ENCODE results near the gene ADAM19. TPM values are rescaled to one million over a fixed set of nuclear protein-coding genes. Genes with fewer than 3 reads are reported as not detected.
"Not testable (repeated sequence)": the region's sequence is repeated elsewhere in the genome, so short reads cannot be mapped to it uniquely, and the experiment has no call there.

The ADAM19 gene
- total RNA-seq, 4 donors from 2014 or later, result 1.1 to 47.9 (median 5.4) TPM

DNA sequence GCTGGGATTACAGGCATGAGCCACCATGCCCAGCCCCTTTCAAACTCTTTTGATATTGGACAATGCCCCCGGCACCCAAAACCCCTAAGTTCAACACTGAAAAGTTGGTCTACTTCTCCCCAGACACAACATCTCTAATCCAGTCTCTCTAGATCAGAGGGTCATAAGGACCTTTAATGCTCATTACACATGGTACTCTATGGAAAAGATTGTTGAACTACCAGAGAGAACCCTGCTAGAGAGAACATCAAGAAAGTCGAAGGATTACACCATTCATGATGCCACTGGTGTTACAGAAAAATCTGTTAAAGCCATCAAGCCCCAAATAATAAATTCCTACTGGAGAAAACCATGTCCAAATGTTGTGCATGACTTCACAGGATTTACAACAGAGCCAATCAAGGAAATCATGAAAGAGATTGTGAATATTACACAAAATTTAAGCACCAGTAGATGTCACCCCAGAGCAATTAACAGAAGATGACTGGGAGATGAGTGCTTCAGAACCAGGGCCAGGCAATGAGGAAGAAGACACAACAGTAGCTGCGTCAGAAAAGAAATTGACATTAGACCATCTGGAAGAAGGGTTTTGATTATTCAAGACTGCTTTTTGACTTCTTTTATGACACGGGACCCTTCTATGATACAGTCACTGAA, 143.9 kb downstream of the ADAM19 start:
- H3K27ac ChIP-seq, result no peak overlapping the region
- peak in 2 of 3 donors; percentile 31 to 55 for DNase-seq
- no peaks in the 10 kb centered on the region for H3K9me3 ChIP-seq
- no peaks in the 10 kb centered on the region for H3K27me3 ChIP-seq
- H3K4me3 ChIP-seq, result no peak overlapping the region
- TF ChIP-seq, protein P1, sequence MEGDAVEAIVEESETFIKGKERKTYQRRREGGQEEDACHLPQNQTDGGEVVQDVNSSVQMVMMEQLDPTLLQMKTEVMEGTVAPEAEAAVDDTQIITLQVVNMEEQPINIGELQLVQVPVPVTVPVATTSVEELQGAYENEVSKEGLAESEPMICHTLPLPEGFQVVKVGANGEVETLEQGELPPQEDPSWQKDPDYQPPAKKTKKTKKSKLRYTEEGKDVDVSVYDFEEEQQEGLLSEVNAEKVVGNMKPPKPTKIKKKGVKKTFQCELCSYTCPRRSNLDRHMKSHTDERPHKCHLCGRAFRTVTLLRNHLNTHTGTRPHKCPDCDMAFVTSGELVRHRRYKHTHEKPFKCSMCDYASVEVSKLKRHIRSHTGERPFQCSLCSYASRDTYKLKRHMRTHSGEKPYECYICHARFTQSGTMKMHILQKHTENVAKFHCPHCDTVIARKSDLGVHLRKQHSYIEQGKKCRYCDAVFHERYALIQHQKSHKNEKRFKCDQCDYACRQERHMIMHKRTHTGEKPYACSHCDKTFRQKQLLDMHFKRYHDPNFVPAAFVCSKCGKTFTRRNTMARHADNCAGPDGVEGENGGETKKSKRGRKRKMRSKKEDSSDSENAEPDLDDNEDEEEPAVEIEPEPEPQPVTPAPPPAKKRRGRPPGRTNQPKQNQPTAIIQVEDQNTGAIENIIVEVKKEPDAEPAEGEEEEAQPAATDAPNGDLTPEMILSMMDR (IDR thresholded peaks at IDR 0.05), result peak; percentile 25 to 67 (median 62)
- TF ChIP-seq POLR2A (IDR thresholded peaks at IDR 0.05), result no peak
- no peaks in the 10 kb centered on the region for H3K36me3 ChIP-seq
- H3K4me1 ChIP-seq, result no peaks in the 10 kb centered on the region

DNA sequence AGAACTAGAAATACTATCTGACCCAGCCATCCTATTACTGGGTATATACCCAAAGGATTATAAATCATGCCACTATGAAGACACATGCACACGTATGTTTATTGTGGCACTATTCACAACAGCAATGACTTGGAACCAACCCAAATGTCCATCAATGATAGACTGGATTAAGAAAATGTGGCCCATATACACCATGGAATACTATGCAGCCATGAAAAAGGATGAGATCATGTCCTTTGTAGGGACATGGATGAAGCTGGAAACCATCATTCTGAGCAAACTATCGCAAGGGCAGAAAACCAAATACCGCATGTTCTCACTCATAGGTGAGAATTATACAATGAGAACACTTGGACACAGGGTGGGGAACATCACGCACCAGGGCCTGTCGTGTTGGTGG, 145.7 kb downstream of the ADAM19 start:
- H3K27me3 ChIP-seq, H3K36me3 ChIP-seq, H3K9me3 ChIP-seq, H3K4me3 ChIP-seq, H3K27ac ChIP-seq, DNase-seq, H3K4me1 ChIP-seq: not testable (repeated sequence)

Small RNAs within 50 kb of the gene (small RNA-seq; reads per million reads assigned to genes)
- 0 reads per million in 2 donors for gene RNU6-390P

Other genes starting within 250 kb of the ADAM19 start
- not detected for gene NIPAL4, start 115.6 kb downstream of the ADAM19 start, total RNA-seq
- 1 to 10 TPM in 1 of 4 donors, under 1 TPM in 1, not detected in 2; 0.66 to 1.8 TPM for gene SOX30, start 76.7 kb upstream of the ADAM19 start, total RNA-seq
- 1 to 10 TPM in 1 of 4 donors, not detected in 3; 1.7 TPM for gene C5orf52, start 95.8 kb upstream of the ADAM19 start, total RNA-seq
- gene THG1L, start 155.6 kb upstream of the ADAM19 start, total RNA-seq, result 10 to 100 TPM in 2 of 4 donors, 1 to 10 TPM in 2; 4.0 to 29.7 (median 8.9) TPM
- gene LSM11, start 167.9 kb upstream of the ADAM19 start, total RNA-seq, result 1 to 10 TPM; 3.3 to 3.8 (median 3.6) TPM

Measured in Peyer's patch (tissue), 4 donors.